Right lobe of liver (tissue), 6 donors: Measurements from ENCODE around the gene PIK3R5. TPM values are rescaled to one million over a fixed set of nuclear protein-coding genes. Genes with fewer than 3 reads are reported as not detected.

ENCODE experiments used
- ATAC-seq, 4 donors: fragments of 200-7000 bp; cut with Tn5 transposase; one replicate each; pipeline ENCODE4 v1.9.1; 2020; ENCODE audit warnings: mild to moderate bottlenecking in 4 of 4, moderate library complexity in 4 of 4
- DNase-seq, 3 donors: peaks; one replicate each; pipeline ENCODE4 v3.0.0-alpha.2; 2020
- H3K27ac ChIP-seq, 3 donors: fragments of 200-600 bp; one replicate each; pipeline ENCODE4 v1.8.0; 2022
- H3K27me3 ChIP-seq, 2 donors: fragments of 200-600 bp; one replicate each; pipeline ENCODE4 v1.8.0; 2022
- H3K36me3 ChIP-seq, 4 donors: fragments of 200-600 bp; sonication (generic) in 1 of 4; one replicate each; pipeline versions ENCODE4 v1.5.1 to v1.8.0; 2017 to 2022; ENCODE audit warnings: control low read depth in 1 of 4
- H3K4me1 ChIP-seq, 4 donors: fragments of 200-600 bp; sonication (generic) in 1 of 4; one replicate each; pipeline versions ENCODE4 v1.5.1 to v1.8.0; 2017 to 2022; ENCODE audit warnings: control low read depth in 1 of 4
- H3K4me3 ChIP-seq, 3 donors: fragments of 200-600 bp; one replicate each; pipeline ENCODE4 v1.8.0; 2022
- H3K9me3 ChIP-seq, 4 donors: fragments of 200-600 bp; sonication (generic) in 1 of 4; one replicate each; pipeline versions ENCODE4 v1.5.1 to v1.8.0; 2017 to 2022; ENCODE audit warnings: control low read depth in 1 of 4
- CTCF ChIP-seq, 4 donors: fragments of 200-600 bp in 3 of 4; fragments of 450-650 bp in 1 of 4; IDR thresholded peaks; one replicate each; pipeline versions ENCODE4 v1.5.1 to v1.8.0; 2016 to 2022; ENCODE audit warnings: antibody characterized with exemption in 4 of 4, mild to moderate bottlenecking in 2 of 4
- POLR2A ChIP-seq: fragments of 450-650 bp; IDR thresholded peaks from one replicate; pipeline ENCODE4 v1.6.1; 2017; ENCODE audit warnings: antibody characterized with exemption, mild to moderate bottlenecking
- WGBS: methylation state at CpG from one replicate; pipeline ENCODE4 v1.1.6; 2018; ENCODE audit warnings: low coverage, low lambda C conversion rate; ENCODE audit not compliant: insufficient coverage; ENCODE audit errors: missing lambda C conversion rate; 5-methylcytosine and 5-hydroxymethylcytosine counted together
- intact Hi-C, 2 donors: fragments of 100-400 bp; cut with DNase I; formaldehyde crosslinking; loops; one replicate each; pipeline versions ENCODE4 v1.11.2 to v1.14.1; 2022
- total RNA-seq, 6 experiments: library from RNA; depleted of rRNA in 2 of 6; stranded (reverse); fragments of >200 nt in 2 of 6; fragmentation: NEBNext Ultra II Directional in 3 of 6; extraction: Animal tissue kit (Norgen Biotek cat#: 25700) in 3 of 6; gene quantifications; one replicate each; pipeline versions ENCODE4 v1.1.0 to v1.2.4, GENCODE V29; 2016 to 2023
- donor health status: DM: no; HTN: yes; CAD: no.
- donor health status: DM: no; HTN: no; CAD: no.
- donor health status: DM: no; HTN: no; CAD: no.
- donor health status: DM: no; HTN: yes; CAD: no.
- donor health status: DM: no; HTN: yes; CAD: no.

PIK3R5 gene
- total RNA-seq, 6 experiments from 2014 or later = 3.7 to 6.5 (median 5.0) TPM

DNA sequence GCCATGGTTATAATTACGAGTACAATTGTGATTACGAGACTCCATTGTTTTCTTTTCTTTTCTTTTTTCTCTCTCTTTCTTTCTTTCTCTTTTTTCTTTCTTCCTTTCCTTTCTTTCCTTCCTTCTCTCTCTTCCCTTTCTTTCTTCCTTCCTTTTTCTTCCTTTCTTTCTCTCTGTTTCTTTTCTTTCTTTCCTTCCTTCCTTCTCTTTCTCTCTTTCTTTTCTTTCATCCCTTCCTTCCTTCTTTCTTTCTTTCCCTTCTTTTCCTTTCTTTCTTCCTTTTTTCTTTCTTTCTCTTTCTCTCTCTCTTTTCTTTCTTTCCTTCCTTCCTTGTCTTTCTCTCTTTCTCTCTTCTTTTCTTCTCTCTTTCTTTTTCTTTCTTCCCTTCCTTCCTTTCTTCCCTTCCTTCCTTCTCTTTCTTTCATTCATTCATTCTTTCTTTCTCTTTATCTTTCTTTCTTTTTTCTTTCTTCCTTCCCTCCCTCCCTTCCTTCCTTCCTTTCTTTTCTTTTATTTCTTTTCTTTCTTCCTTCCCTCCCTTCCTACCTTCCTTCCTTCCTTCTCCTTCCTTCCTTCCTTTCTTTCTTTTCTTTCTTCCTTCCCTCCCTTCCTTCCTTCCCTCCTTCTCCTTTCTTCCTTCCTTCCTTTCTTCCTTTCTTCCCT lies 41.7 kb upstream of the PIK3R5 start:
- Histone ChIP-seq H3K4me3 (no peak overlapping the region), H3K27me3 (peaks cover 0 to 19% of the 10 kb centered on the region in 2 donors), H3K36me3 (no peaks in the 10 kb centered on the region), H3K4me1 (peaks cover 0 to 26% (median 7%) of the 10 kb centered on the region in 4 donors), H3K27ac (no peak overlapping the region), H3K9me3 (no peaks in the 10 kb centered on the region)
- ATAC-seq (no peak), DNase-seq (no peak)
- intact Hi-C loops = no loop called here
- WGBS = 85% methylated on average over 2 of the region's 2 CpGs
- no peak for TF ChIP-seq POLR2A

DNA sequence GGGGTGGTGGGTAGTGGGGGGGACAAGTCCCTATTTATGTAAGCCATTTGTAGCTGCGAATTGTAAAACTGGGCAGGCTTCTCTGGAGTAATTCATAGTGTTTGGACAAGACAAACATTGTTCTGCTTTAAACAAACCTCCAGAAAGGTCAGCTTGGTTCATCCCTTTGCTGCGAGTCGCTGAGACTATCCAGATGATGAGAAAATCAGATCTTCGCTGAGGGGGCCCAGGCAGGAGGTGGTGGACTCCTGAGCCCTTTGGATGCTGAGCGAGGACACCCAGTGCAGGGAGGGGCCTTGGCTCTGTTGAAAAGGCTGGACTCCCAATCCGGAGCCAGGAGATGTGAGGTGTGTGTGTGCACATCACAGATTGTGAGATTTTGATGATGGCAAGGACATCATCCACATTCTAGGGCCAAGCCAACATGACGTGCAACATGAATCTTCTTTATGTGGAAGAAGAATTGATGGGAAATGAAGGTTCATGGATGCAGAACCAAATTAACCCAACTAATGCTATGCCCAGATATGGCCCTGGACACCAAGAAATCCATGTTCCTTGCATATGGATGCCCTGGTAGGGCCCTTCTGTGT lies 40.8 kb upstream of the PIK3R5 start:
- no peak for TF ChIP-seq CTCF (IDR thresholded peaks at IDR 0.05)
- no peak for TF ChIP-seq POLR2A
- intact Hi-C loops = no loop called here
- Histone ChIP-seq H3K4me1 (peaks cover 0 to 26% (median 7%) of the 10 kb centered on the region in 4 donors), H3K4me3 (no peak overlapping the region), H3K27ac (no peak overlapping the region), H3K36me3 (no peaks in the 10 kb centered on the region), H3K9me3 (no peaks in the 10 kb centered on the region), H3K27me3 (peaks cover 0 to 19% of the 10 kb centered on the region in 2 donors)
- DNase-seq (no peak), ATAC-seq (peak; percentile 47 to 68 (median 54))
- WGBS = 50% methylated on average over 6 of the region's 7 CpGs

DNA sequence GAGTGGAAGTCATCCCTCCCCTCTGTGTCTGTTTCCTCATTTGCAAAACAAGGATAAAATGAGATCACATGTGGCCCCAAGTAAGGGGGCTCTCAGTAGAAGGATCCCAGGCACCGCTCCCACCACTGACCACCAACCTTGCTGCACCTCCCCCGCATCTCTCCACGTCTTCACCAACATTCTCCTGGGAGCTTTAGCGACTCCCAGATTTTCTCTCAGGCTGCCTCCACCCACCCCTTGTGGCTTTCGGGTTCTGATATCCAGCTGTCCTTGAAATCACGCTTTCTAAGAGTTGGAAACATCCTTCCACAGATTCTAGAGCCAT lies 39.4 kb upstream of the PIK3R5 start:
- no peak overlapping the region for H3K27ac ChIP-seq
- H3K9me3 ChIP-seq = no peaks in the 10 kb centered on the region
- WGBS = 46% methylated on average over 4 of the region's 6 CpGs
- ATAC-seq (no peak), DNase-seq (no peak)
- peaks cover 0 to 19% of the 10 kb centered on the region in 2 donors for H3K27me3 ChIP-seq
- H3K36me3 ChIP-seq = no peaks in the 10 kb centered on the region
- H3K4me3 ChIP-seq = no peak overlapping the region
- peaks cover 0 to 26% (median 7%) of the 10 kb centered on the region in 4 donors for H3K4me1 ChIP-seq
- TF ChIP-seq CTCF (IDR thresholded peaks at IDR 0.05) = no peak
- TF ChIP-seq POLR2A = no peak
- intact Hi-C loops = no loop called here

DNA sequence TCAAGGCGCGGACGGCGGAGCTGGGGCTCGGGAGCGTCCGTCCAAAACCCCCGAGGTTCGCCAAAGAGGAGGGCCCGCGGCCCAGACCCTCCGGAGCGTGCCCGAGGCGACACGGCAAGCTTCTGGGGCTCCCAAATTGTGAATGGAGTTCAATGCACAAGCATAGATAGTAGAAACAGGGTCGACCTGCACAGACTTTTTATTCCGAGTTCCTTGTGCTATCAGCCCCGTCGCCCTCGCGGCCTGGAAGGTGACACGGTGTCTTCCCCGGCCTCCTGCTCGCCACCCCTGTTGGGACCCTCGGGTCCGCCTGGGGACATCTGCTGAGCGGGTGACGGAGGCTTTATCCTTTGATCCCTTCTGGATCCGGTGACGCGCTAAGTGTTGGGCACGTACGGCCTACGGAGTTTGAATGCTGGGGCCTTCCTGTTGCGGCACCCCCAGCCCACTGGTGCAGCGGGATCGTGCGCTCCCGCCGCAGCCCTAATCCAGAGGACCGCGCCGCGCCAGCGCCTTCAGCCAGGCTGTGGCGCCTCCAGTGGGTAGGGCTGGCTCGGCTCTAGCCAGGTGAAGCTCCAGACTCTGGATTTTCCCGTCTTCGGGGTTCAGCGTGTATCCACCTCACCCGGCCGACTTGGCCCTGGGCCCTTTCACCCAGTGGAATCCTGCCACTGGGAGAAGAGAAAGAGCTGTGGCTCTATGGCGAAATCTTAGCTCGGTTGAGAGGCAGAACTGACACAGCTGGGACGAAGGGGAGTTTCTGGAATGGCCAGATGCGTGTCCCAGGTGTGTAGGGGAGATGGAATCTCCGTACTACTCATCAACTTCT lies 38.8 kb upstream of the PIK3R5 start:
- no peaks in the 10 kb centered on the region for H3K9me3 ChIP-seq
- no peak overlapping the region for H3K4me3 ChIP-seq
- peak in 1 of 3 donors; percentile 54 for DNase-seq
- peaks cover 0 to 26% (median 7%) of the 10 kb centered on the region in 4 donors for H3K4me1 ChIP-seq
- intact Hi-C loops = no loop called here
- whole genome bisulfite sequencing = 11% methylated on average over 23 of the region's 58 CpGs
- H3K27ac ChIP-seq = no peak overlapping the region
- ATAC-seq = peak; percentile 58 to 68 (median 62)
- H3K27me3 ChIP-seq = peaks cover 0 to 19% of the 10 kb centered on the region in 2 donors
- H3K36me3 ChIP-seq = no peaks in the 10 kb centered on the region
- TF ChIP-seq POLR2A = no peak
- peak in 2 of 4 donors; percentile 17 to 18 for TF ChIP-seq CTCF (IDR thresholded peaks at IDR 0.05)
